HEK293 (cell line): ENCODE measurements around the gene RIN3.

Experiments
- CTCF ChIA-PET: fragments of 350-600 bp; formaldehyde crosslinking; extraction: SDS; loops from one replicate; lab custom pipeline; 2021; ENCODE audit warnings: antibody characterized with exemption; lab: Yijun Ruan, JAX
- POLR2A ChIA-PET: fragments of 300-600 bp; formaldehyde crosslinking; extraction: SDS; loops from one replicate; lab custom pipeline; 2020; ENCODE audit warnings: antibody characterized with exemption, inconsistent platforms; lab: Yijun Ruan, JAX
- H3K27ac ChIP-seq: fragments of 200-500 bp; sonication (Bioruptor generic); 2 replicates; pipeline ENCODE4 v1.5.1; 2014; ENCODE audit warnings: low read depth, low read length, control low read depth, inconsistent platforms; ENCODE audit errors: extremely low read depth
- H3K36me3 ChIP-seq, 2 experiments: fragments of 200-500 bp in 1 of 2; sonication (Bioruptor generic) in 1 of 2; 1 replicate in 1 of 2; 2 replicates in 1 of 2; pipeline ENCODE4 v1.5.1; 2014 to 2017; ENCODE audit warnings: inconsistent platforms in 2 of 2, low read length in 2 of 2; ENCODE audit not compliant: control insufficient read depth in 2 of 2, insufficient read depth in 1 of 2
- H3K4me1 ChIP-seq: fragments of 200-500 bp; sonication (Bioruptor generic); 2 replicates; pipeline ENCODE4 v1.5.1; 2014; ENCODE audit warnings: mild to moderate bottlenecking, low read length, inconsistent platforms; ENCODE audit not compliant: control insufficient read depth, insufficient read depth
- H3K4me3 ChIP-seq: 2 replicates; pipeline ENCODE4 v1.5.1; 2011; ENCODE audit warnings: low read depth, mild to moderate bottlenecking, control low read depth, low read length, moderate library complexity
- H3K9me3 ChIP-seq: fragments of 200-500 bp; sonication (Bioruptor generic); 2 replicates; pipeline ENCODE4 v1.5.1; 2014; ENCODE audit warnings: low read depth, low read length, inconsistent platforms; ENCODE audit not compliant: control insufficient read depth, insufficient read depth
- BCL6B ChIP-seq: fragments of 450-650 bp; formaldehyde crosslinking; IDR thresholded peaks from 2 replicates; pipeline ENCODE4 v1.5.1; 2017; ENCODE audit warnings: missing biosample characterization, missing genetic modification characterization
- EGR2 ChIP-seq: fragments of 450-650 bp; formaldehyde crosslinking; IDR thresholded peaks from 2 replicates; pipeline ENCODE4 v1.5.1; 2016; ENCODE audit warnings: low read depth, missing biosample characterization, missing genetic modification characterization
- FEZF1 ChIP-seq: fragments of 450-650 bp; formaldehyde crosslinking; IDR thresholded peaks from 2 replicates; pipeline ENCODE4 v1.5.1; 2016; ENCODE audit warnings: missing biosample characterization, missing genetic modification characterization
- IKZF3 ChIP-seq: fragments of 450-650 bp; IDR thresholded peaks from 2 replicates; pipeline ENCODE4 v1.5.0; 2018; ENCODE audit warnings: missing biosample characterization, mild to moderate bottlenecking, missing genetic modification characterization, moderate library complexity
- KLF1 ChIP-seq: fragments of 450-650 bp; formaldehyde crosslinking; IDR thresholded peaks from 2 replicates; pipeline ENCODE4 v1.5.1; 2016; ENCODE audit warnings: missing biosample characterization, missing genetic modification characterization
- KLF16 ChIP-seq: fragments of 450-650 bp; formaldehyde crosslinking; IDR thresholded peaks from 2 replicates; pipeline ENCODE4 v1.5.1; 2017; ENCODE audit warnings: missing biosample characterization, missing genetic modification characterization
- ZBTB10 ChIP-seq: fragments of 450-650 bp; formaldehyde crosslinking; IDR thresholded peaks from 2 replicates; pipeline ENCODE4 v1.5.1; 2016; ENCODE audit warnings: missing biosample characterization, missing genetic modification characterization
- ZBTB26 ChIP-seq: fragments of 450-650 bp; formaldehyde crosslinking; optimal IDR thresholded peaks from 2 replicates; pipeline ENCODE3; 2016; ENCODE audit warnings: missing biosample characterization, mild to moderate bottlenecking, missing genetic modification characterization
- ZNF169 ChIP-seq: fragments of 450-650 bp; formaldehyde crosslinking; IDR thresholded peaks from 2 replicates; pipeline ENCODE4 v1.5.1; 2016; ENCODE audit warnings: missing biosample characterization, missing genetic modification characterization
- ZNF2 ChIP-seq: fragments of 450-650 bp; formaldehyde crosslinking; IDR thresholded peaks from 2 replicates; pipeline ENCODE4 v1.5.1; 2016; ENCODE audit warnings: missing biosample characterization, missing genetic modification characterization
- ZNF214 ChIP-seq: fragments of 450-650 bp; formaldehyde crosslinking; IDR thresholded peaks from 2 replicates; pipeline ENCODE4 v1.5.1; 2017; ENCODE audit warnings: missing biosample characterization, mild to moderate bottlenecking, missing genetic modification characterization, borderline replicate concordance
- ZNF292 ChIP-seq: fragments of 450-650 bp; formaldehyde crosslinking; IDR thresholded peaks from 2 replicates; pipeline ENCODE4 v1.5.1; 2016; ENCODE audit warnings: low read depth, missing biosample characterization, missing genetic modification characterization, borderline replicate concordance
- ZNF302 ChIP-seq: fragments of 450-650 bp; formaldehyde crosslinking; IDR thresholded peaks from 2 replicates; pipeline ENCODE4 v1.5.1; 2016; ENCODE audit warnings: missing biosample characterization, missing genetic modification characterization, low read depth
- ZNF366 ChIP-seq: fragments of 450-650 bp; formaldehyde crosslinking; conservative IDR thresholded peaks from 2 replicates; pipeline ENCODE4 v1.5.1; 2016; ENCODE audit warnings: missing biosample characterization, missing genetic modification characterization
- ZNF48 ChIP-seq: fragments of 450-650 bp; formaldehyde crosslinking; IDR thresholded peaks from 2 replicates; pipeline ENCODE4 v1.5.1; 2016; ENCODE audit warnings: missing biosample characterization, missing genetic modification characterization
- ZNF544 ChIP-seq: fragments of 450-650 bp; formaldehyde crosslinking; IDR thresholded peaks from 2 replicates; pipeline ENCODE4 v1.5.0; 2017; ENCODE audit warnings: missing biosample characterization, missing genetic modification characterization
- ZNF621 ChIP-seq: fragments of 450-650 bp; formaldehyde crosslinking; IDR thresholded peaks from 2 replicates; pipeline ENCODE4 v1.5.1; 2017; ENCODE audit warnings: missing biosample characterization, missing genetic modification characterization
- ZNF629 ChIP-seq: fragments of 450-650 bp; formaldehyde crosslinking; IDR thresholded peaks from 2 replicates; pipeline ENCODE4 v1.5.1; 2017; ENCODE audit warnings: missing biosample characterization, missing genetic modification characterization
- ZNF677 ChIP-seq: fragments of 450-650 bp; IDR thresholded peaks from 2 replicates; pipeline ENCODE4 v1.5.0; 2018; ENCODE audit warnings: missing biosample characterization, mild to moderate bottlenecking, missing genetic modification characterization, moderate library complexity

RIN3 gene

GRCh38 chr14:92692822-92693226 lies 179.2 kb downstream of the RIN3 start:
- no peak overlapping the region for H3K4me3 ChIP-seq
- H3K27ac ChIP-seq = no peak overlapping the region
- ChIA-PET CTCF (interaction anchor here (1.0 kb wide), 1 partner anchor 340 kb away, joined by 3 read pairs; no protein-coding TSS in a partner anchor), POLR2A (no interaction called here)
- H3K36me3 ChIP-seq = no peaks in the 10 kb centered on the region
- H3K9me3 ChIP-seq = no peaks in the 10 kb centered on the region
- 0 out of 2 replicates have a peak, but pooled peaks have one; percentile 13 for TF ChIP-seq EGR2 (tag by site-specific recombination)
- TF ChIP-seq ZNF621 = no peak
- no peaks in the 10 kb centered on the region for H3K4me1 ChIP-seq

- Histone ChIP-seq H3K36me3 (no peaks in the 10 kb centered on the region), H3K4me3 (no peak overlapping the region), H3K4me1 (peaks cover 4% of the 10 kb centered on the region; the same call in 1 of the 2 replicates), H3K27ac (no peak overlapping the region), H3K9me3 (no peaks in the 10 kb centered on the region)
- ChIA-PET POLR2A (interaction anchor here (0.9 to 1.4 kb wide), 2 partner anchors 13 to 55 kb away, joined by 3 to 5 read pairs; partner anchors contain the start of gene LGMN), CTCF (interaction anchor here (0.6 kb wide), 2 partner anchors 67 to 556 kb away, joined by 3 read pairs; no protein-coding TSS in a partner anchor)
- TF ChIP-seq BCL6B (no peak), ZNF214 (tag by site-specific recombination) (no peak), ZNF292 (tag by site-specific recombination) (no peak), IKZF3 (tag by site-specific recombination) (no peak), KLF16 (tag by site-specific recombination) (no peak), ZNF544 (tag by site-specific recombination) (no peak), FEZF1 (tag by site-specific recombination) (no peak), ZNF302 (tag by site-specific recombination) (no peak), ZNF629 (no peak), ZNF677 (tag by site-specific recombination) (no peak), ZNF2 (tag by site-specific recombination) (no peak), ZNF366 (tag by site-specific recombination) (no peak), KLF1 (tag by site-specific recombination) (no peak), ZNF48 (no peak), ZNF169 (no peak), ZBTB10 (tag by site-specific recombination) (no peak), ZBTB26 (no peak)
Measured at GRCh38 chr14:92693998-92694795, 180.6 kb downstream of the RIN3 start.
